ENCODE measurements around the gene CTNNA1. TPM values are rescaled to one million over a fixed set of nuclear protein-coding genes. Genes with fewer than 3 reads are reported as not detected.

CTNNA1 gene
- total RNA-seq, 1 experiment from 2014 or later: 392 TPM

DNA sequence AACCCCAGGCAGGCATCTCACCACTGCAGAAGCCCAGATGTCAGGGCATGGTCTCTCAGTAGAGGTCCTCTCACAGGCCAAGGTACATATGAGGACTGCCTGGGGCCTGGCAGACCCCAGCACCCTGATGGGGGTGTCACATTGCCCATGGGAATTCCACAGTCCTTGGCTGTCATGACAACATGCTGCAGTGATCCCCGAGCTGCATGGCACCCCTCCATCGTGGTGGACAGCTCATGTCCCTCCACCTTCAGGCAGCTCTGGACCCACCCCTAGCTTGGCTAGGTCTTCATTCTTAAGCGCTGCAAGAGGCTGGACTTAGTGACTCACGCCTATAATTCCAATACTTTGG, 196.0 kb downstream of the CTNNA1 start:
- Mint-ChIP-seq H3K27me3 (ENCODE audit: insufficient read depth, unreplicated experiment) (no peaks in the 10 kb centered on the region), H3K4me1 (ENCODE audit: low read depth, unreplicated experiment) (no peaks in the 10 kb centered on the region), H3K9me3 (ENCODE audit: unreplicated experiment) (no peaks in the 10 kb centered on the region), H3K27ac (ENCODE audit: unreplicated experiment) (no peak overlapping the region), H3K4me3 (ENCODE audit: unreplicated experiment) (no peak overlapping the region), H3K36me3 (ENCODE audit: insufficient read depth, unreplicated experiment) (peaks cover 29% of the 10 kb centered on the region)
- intact Hi-C loops (cut with micrococcal nuclease; ENCODE audit: unreplicated experiment): no loop called here
- no TSS peak for BruUV-seq (replicated peaks)
- ChIA-PET CTCF (no interaction called here), POLR2A (no interaction called here)
- H3K36me3 ChIP-seq (ENCODE audit: control insufficient read depth, insufficient read depth, low read length): no peaks in the 10 kb centered on the region
- H3K9me3 ChIP-seq: no peaks in the 10 kb centered on the region
- H3K4me1 ChIP-seq: no peaks in the 10 kb centered on the region
- no peaks in the 10 kb centered on the region for H3K27me3 ChIP-seq (replicated peaks; ENCODE audit: control insufficient read depth, insufficient read depth, low read length)
- TF ChIP-seq, protein P1, sequence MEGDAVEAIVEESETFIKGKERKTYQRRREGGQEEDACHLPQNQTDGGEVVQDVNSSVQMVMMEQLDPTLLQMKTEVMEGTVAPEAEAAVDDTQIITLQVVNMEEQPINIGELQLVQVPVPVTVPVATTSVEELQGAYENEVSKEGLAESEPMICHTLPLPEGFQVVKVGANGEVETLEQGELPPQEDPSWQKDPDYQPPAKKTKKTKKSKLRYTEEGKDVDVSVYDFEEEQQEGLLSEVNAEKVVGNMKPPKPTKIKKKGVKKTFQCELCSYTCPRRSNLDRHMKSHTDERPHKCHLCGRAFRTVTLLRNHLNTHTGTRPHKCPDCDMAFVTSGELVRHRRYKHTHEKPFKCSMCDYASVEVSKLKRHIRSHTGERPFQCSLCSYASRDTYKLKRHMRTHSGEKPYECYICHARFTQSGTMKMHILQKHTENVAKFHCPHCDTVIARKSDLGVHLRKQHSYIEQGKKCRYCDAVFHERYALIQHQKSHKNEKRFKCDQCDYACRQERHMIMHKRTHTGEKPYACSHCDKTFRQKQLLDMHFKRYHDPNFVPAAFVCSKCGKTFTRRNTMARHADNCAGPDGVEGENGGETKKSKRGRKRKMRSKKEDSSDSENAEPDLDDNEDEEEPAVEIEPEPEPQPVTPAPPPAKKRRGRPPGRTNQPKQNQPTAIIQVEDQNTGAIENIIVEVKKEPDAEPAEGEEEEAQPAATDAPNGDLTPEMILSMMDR (IDR thresholded peaks at IDR 0.05; ENCODE audit: insufficient read depth in 1 of 2, low read depth in 1 of 2, low read length in 1 of 2, severe bottlenecking in 1 of 2, unreplicated experiment in 1 of 2): no peak
- H3K4me3 ChIP-seq (ENCODE audit: low read depth, low read length): no peak overlapping the region
- peak in 1 of 2 experiments; percentile 23 for DNase-seq

- H3K36me3 Mint-ChIP-seq (ENCODE audit: insufficient read depth, unreplicated experiment): peaks cover 24% of the 10 kb centered on the region
- no peaks in the 10 kb centered on the region for H3K9me3 ChIP-seq
- H3K4me3 ChIP-seq (ENCODE audit: low read depth, low read length): no peak overlapping the region
- DNase-seq: peak in 1 of 2 experiments; percentile 11
- TF ChIP-seq, protein P1 (IDR thresholded peaks at IDR 0.05; ENCODE audit: insufficient read depth in 1 of 2, low read depth in 1 of 2, low read length in 1 of 2, severe bottlenecking in 1 of 2, unreplicated experiment in 1 of 2): no peak
- BruUV-seq (replicated peaks): no TSS peak
- CTCF ChIA-PET: no interaction called here
- POLR2A ChIA-PET: no interaction called here
- no peak overlapping the region for H3K4me3 Mint-ChIP-seq (ENCODE audit: unreplicated experiment)
- H3K27ac Mint-ChIP-seq (ENCODE audit: unreplicated experiment): no peak overlapping the region
- no peaks in the 10 kb centered on the region for H3K27me3 Mint-ChIP-seq (ENCODE audit: insufficient read depth, unreplicated experiment)
- H3K4me1 ChIP-seq: no peaks in the 10 kb centered on the region
- no peaks in the 10 kb centered on the region for H3K9me3 Mint-ChIP-seq (ENCODE audit: unreplicated experiment)
- intact Hi-C loops (cut with micrococcal nuclease; ENCODE audit: unreplicated experiment): no loop called here
- no peaks in the 10 kb centered on the region for H3K27me3 ChIP-seq (replicated peaks; ENCODE audit: control insufficient read depth, insufficient read depth, low read length)
- H3K36me3 ChIP-seq (ENCODE audit: control insufficient read depth, insufficient read depth, low read length): no peaks in the 10 kb centered on the region
- H3K4me1 Mint-ChIP-seq (ENCODE audit: low read depth, unreplicated experiment): no peaks in the 10 kb centered on the region
These were observed 196.8 kb downstream of the CTNNA1 start for GRCh38 chr5:138949988-138950387.

DNA sequence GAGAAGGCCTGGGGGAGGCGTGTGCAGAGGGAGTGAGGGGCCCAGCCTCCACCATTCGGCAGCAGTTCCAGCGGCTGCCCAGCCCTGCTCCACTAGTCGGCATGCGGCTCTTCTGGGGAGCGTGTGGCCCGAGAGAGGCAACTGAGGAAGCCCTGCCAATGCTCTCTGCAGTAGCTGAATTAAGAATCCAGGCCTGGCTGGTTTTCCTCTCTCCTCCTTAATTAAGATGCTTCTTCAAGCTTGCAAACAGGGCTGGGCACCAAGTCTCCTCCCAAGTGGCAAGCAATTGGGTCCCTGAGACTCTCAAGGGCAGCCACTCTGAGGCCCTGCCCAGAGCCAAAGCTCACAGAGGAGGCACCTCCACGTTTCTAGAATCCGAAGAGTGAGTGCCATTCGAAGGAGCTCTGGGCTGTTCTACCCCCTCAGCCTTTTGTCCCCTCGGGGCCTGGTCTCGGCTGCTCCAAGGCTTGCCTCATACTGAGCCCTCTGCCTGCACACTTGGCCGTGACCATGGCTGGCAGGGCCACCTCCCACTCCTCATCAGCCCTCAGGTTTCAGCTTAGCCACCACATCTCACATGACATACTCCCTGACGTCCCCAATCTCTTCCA, 197.3 kb downstream of the CTNNA1 start:
- TF ChIP-seq, protein P1 (IDR thresholded peaks at IDR 0.05; ENCODE audit: insufficient read depth in 1 of 2, low read depth in 1 of 2, low read length in 1 of 2, severe bottlenecking in 1 of 2, unreplicated experiment in 1 of 2): no peak
- no peaks in the 10 kb centered on the region for H3K4me1 Mint-ChIP-seq (ENCODE audit: low read depth, unreplicated experiment)
- no peak overlapping the region for H3K27ac Mint-ChIP-seq (ENCODE audit: unreplicated experiment)
- H3K4me3 Mint-ChIP-seq (ENCODE audit: unreplicated experiment): no peak overlapping the region
- H3K4me3 ChIP-seq (ENCODE audit: low read depth, low read length): no peak overlapping the region
- H3K9me3 ChIP-seq: no peaks in the 10 kb centered on the region
- intact Hi-C loops (cut with micrococcal nuclease; ENCODE audit: unreplicated experiment): no loop called here
- no peaks in the 10 kb centered on the region for H3K4me1 ChIP-seq
- no peaks in the 10 kb centered on the region for H3K9me3 Mint-ChIP-seq (ENCODE audit: unreplicated experiment)
- DNase-seq: peak in 1 of 2 experiments; percentile 21
- H3K36me3 Mint-ChIP-seq (ENCODE audit: insufficient read depth, unreplicated experiment): peaks cover 20% of the 10 kb centered on the region
- ChIA-PET POLR2A (no interaction called here), CTCF (no interaction called here)
- no TSS peak for BruUV-seq (replicated peaks)
- no peaks in the 10 kb centered on the region for H3K27me3 ChIP-seq (replicated peaks; ENCODE audit: control insufficient read depth, insufficient read depth, low read length)
- no peaks in the 10 kb centered on the region for H3K36me3 ChIP-seq (ENCODE audit: control insufficient read depth, insufficient read depth, low read length)
- H3K27me3 Mint-ChIP-seq (ENCODE audit: insufficient read depth, unreplicated experiment): no peaks in the 10 kb centered on the region
